H1 (cell line): ENCODE measurements around the gene MECR. TPM values are rescaled to one million over a fixed set of nuclear protein-coding genes. Genes with fewer than 3 reads are reported as not detected.

Source experiments
- ATF3 ChIP-seq: IDR thresholded peaks from 2 replicates; pipeline ENCODE4 v1.6.1; 2011; ENCODE audit warnings: low read depth, mild to moderate bottlenecking, low read length; ENCODE audit not compliant: insufficient read depth
- BACH1 ChIP-seq: IDR thresholded peaks from 2 replicates; pipeline ENCODE4 v1.6.1; 2012; ENCODE audit warnings: low read length, improper control_type of control experiment
- CBX5 ChIP-seq: fragments of 300-800, 300-1000 bp; sonication (generic); IDR thresholded peaks from 2 replicates; pipeline ENCODE4 v1.7.1; 2016; ENCODE audit warnings: antibody characterized with exemption, low read length, low read depth
- GABPA ChIP-seq: IDR thresholded peaks from 2 replicates; pipeline ENCODE4 v1.6.1; 2011; ENCODE audit warnings: mild to moderate bottlenecking, low read length, moderate library complexity, borderline replicate concordance; ENCODE audit not compliant: insufficient read depth
- GTF2F1 ChIP-seq: IDR thresholded peaks from 2 replicates; pipeline ENCODE4 v1.6.1; 2012; ENCODE audit warnings: low read depth, low read length, improper control_type of control experiment, borderline replicate concordance
- KDM4A ChIP-seq: IDR thresholded peaks from one replicate; pipeline ENCODE4 v1.7.1; 2012; ENCODE audit warnings: low read depth, mild to moderate bottlenecking, moderate library complexity, low read length, inconsistent platforms; ENCODE audit not compliant: severe bottlenecking
- MAFK ChIP-seq: IDR thresholded peaks from 2 replicates; pipeline ENCODE4 v1.6.1; 2012; ENCODE audit warnings: low read depth, mild to moderate bottlenecking, improper control_type of control experiment, low read length
- POLR2A ChIP-seq, 2 experiments: IDR thresholded peaks; 1 replicate in 1 of 2; 2 replicates in 1 of 2; pipeline ENCODE4 v1.6.1; 2011; ENCODE audit warnings: low read depth in 2 of 2, low read length in 2 of 2, mild to moderate bottlenecking in 2 of 2; ENCODE audit errors: control extremely low read depth in 1 of 2
- POU5F1 ChIP-seq: IDR thresholded peaks from 2 replicates; pipeline ENCODE4 v1.6.1; 2011; ENCODE audit warnings: low read depth, mild to moderate bottlenecking, low read length, moderate library complexity
- RNF2 ChIP-seq: fragments of 200-900, 300-1000 bp; sonication (generic); IDR thresholded peaks from 2 replicates; pipeline ENCODE4 v1.7.1; 2016; ENCODE audit warnings: borderline replicate concordance, low read depth, mild to moderate bottlenecking, antibody characterized with exemption, low read length; ENCODE audit not compliant: poor library complexity, severe bottlenecking; ENCODE audit errors: missing control alignments
- RXRA ChIP-seq: IDR thresholded peaks from 2 replicates; pipeline ENCODE4 v1.6.1; 2011; ENCODE audit warnings: low read depth, mild to moderate bottlenecking, low read length, moderate library complexity; ENCODE audit not compliant: insufficient read depth
- SIX5 ChIP-seq: IDR thresholded peaks from 2 replicates; pipeline ENCODE4 v1.6.1; 2011; ENCODE audit warnings: mild to moderate bottlenecking, low read depth, low read length
- SP1 ChIP-seq: IDR thresholded peaks from 2 replicates; pipeline ENCODE4 v1.6.1; 2011; ENCODE audit warnings: low read depth, low read length
- SP4 ChIP-seq: IDR thresholded peaks from 2 replicates; pipeline ENCODE4 v1.6.1; 2012; ENCODE audit warnings: low read length, inconsistent platforms
- SRF ChIP-seq: IDR thresholded peaks from 2 replicates; pipeline ENCODE4 v1.6.1; 2011; ENCODE audit warnings: mild to moderate bottlenecking, low read depth, low read length, moderate library complexity
- SUZ12 ChIP-seq: fragments of 200-600 bp; sonication (generic); IDR thresholded peaks from 2 replicates; pipeline ENCODE4 v1.6.1; 2012; ENCODE audit warnings: mild to moderate bottlenecking, inconsistent platforms, low read length, moderate library complexity, mixed read lengths
- TAF7 ChIP-seq: optimal IDR thresholded peaks from 2 replicates; pipeline ENCODE3; 2011; ENCODE audit warnings: low read depth, mild to moderate bottlenecking, inconsistent platforms, low read length, moderate library complexity, borderline replicate concordance
- TCF12 ChIP-seq: IDR thresholded peaks from 2 replicates; pipeline ENCODE4 v1.6.1; 2011; ENCODE audit warnings: low read depth, mild to moderate bottlenecking, low read length
- TEAD4 ChIP-seq: IDR thresholded peaks from 2 replicates; pipeline ENCODE4 v1.6.1; 2012; ENCODE audit warnings: low read depth, low read length, inconsistent platforms, mixed read lengths
- polyA plus RNA-seq, 7 experiments: library from polyadenylated mRNA; depleted of rRNA in 3 of 7; stranded (reverse) in 5 of 7; unstranded in 2 of 7; fragments of >200 nt in 5 of 7; fragments of 200-250 nt in 2 of 7; gene quantifications; 1 replicate in 5 of 7; 2 replicates in 1 of 7; 4 replicates in 1 of 7; pipeline versions ENCODE4 v1.2.1 to v1.2.3, GENCODE V29; 2011 to 2013; ENCODE audit warnings: missing spikeins in 2 of 7, mixed read lengths in 2 of 7
- total RNA-seq: library from RNA; stranded (reverse); fragmentation: NEBNext Ultra II Directional; extraction: Animal tissue kit (Norgen Biotek cat#: 25700); gene quantifications from 2 replicates; pipeline ENCODE4 v1.2.1, GENCODE V29; 2021
- TF ChIP-seq, protein P1 (sequence below): IDR thresholded peaks from 2 replicates; pipeline ENCODE4 v1.6.1; 2012; ENCODE audit warnings: low read length, inconsistent platforms
- TF ChIP-seq, protein P2 (sequence below): IDR thresholded peaks from 2 replicates; pipeline ENCODE4 v1.6.1; 2011; ENCODE audit warnings: low read length, improper control_type of control experiment

Gene MECR
- total and polyA plus RNA-seq, 2 of the 8 experiments (the other 6 are each of a cell fraction or from before 2014, with no cell fraction given) = 24.2 to 24.4 TPM

GRCh38 chr1:29230553-29231378 is at the start of gene MECR (continued):
- TF ChIP-seq RXRA (no peak), RNF2 (no peak), POLR2A (IDR thresholded peaks at IDR 0.05; ENCODE audit: control extremely low read depth in 1 of 2, low read depth in 2 of 2, low read length in 2 of 2) (peak in 1 of 2 experiments; percentile 90; a peak in 2 of 3 replicates), TEAD4 (peak; percentile 65), SRF (peak; percentile 68), SP1 (peak; percentile 88), MAFK (no peak), GABPA (peak; percentile 18; the same call in 1 of the 2 replicates), ATF3 (peak; percentile 80), KDM4A (peak; percentile 89), SP4 (peak; percentile 92), BACH1 (no peak), GTF2F1 (no peak), SUZ12 (no peak), POU5F1 (no peak), SIX5 (no peak), TCF12 (no peak), TAF7 (peak; percentile 44), CBX5 (no peak)
- TF ChIP-seq, protein P1, sequence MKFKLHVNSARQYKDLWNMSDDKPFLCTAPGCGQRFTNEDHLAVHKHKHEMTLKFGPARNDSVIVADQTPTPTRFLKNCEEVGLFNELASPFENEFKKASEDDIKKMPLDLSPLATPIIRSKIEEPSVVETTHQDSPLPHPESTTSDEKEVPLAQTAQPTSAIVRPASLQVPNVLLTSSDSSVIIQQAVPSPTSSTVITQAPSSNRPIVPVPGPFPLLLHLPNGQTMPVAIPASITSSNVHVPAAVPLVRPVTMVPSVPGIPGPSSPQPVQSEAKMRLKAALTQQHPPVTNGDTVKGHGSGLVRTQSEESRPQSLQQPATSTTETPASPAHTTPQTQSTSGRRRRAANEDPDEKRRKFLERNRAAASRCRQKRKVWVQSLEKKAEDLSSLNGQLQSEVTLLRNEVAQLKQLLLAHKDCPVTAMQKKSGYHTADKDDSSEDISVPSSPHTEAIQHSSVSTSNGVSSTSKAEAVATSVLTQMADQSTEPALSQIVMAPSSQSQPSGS = 0 out of 2 replicates have a peak, but pooled peaks have one; percentile 69
- TF ChIP-seq, protein P2, sequence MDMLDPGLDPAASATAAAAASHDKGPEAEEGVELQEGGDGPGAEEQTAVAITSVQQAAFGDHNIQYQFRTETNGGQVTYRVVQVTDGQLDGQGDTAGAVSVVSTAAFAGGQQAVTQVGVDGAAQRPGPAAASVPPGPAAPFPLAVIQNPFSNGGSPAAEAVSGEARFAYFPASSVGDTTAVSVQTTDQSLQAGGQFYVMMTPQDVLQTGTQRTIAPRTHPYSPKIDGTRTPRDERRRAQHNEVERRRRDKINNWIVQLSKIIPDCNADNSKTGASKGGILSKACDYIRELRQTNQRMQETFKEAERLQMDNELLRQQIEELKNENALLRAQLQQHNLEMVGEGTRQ = 0 out of 2 replicates have a peak, but pooled peaks have one; percentile 14
